GM19452 (cell line): ENCODE data around the gene IMMP1L.

ENCODE experiments used
- ATAC-seq: cut with Tn5 transposase; IDR thresholded peaks from one replicate; pipeline ENCODE4 v1.9.1; 2021; ENCODE audit not compliant: unreplicated experiment

Gene IMMP1L

DNA sequence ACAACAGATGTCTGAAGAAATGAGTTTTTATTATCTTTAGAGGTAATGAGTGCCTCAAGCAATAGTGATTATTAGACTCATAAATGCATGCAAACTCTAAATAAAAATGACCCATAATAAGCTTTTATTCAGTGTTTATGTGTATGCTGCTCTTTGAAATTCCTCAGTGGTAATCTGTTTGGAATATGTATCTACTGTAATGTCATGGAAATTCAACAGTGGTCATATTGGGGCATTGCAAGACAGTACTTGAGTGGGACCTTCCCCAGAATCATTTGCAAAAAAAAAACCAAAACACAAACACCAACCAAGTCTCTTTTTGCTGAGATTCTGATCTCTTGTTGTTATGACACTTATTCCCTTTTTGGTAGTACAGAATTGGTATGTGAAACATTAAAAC lies 104.8 kb downstream of the IMMP1L start:
- ATAC-seq, result no peak

DNA sequence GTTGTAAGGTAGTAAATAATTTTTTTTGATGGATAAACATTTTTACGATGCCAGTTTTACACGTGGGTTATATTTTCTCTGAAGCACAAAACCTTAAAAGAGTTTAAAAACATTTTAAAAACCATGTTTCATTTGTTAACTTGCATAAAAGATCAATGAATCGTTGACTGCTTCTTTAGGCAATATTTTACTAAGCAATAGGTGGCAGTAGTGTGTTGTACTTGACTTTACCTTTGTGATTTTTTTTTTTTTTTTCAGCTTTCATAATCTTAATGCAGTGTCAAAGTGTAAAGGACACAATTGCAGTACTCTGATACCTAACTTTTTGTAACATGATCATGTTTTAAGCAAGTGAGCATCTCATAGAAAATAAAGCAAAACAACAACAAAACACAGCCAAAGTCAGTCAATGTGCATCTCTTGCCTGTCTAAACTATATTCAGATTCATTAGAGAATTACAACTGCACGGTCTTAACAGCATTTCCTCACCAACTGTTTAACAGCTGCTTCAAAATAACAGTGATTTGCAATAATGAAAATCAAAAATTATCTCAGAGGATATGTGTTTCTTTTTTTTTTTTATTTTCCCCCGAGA lies 112.1 kb downstream of the IMMP1L start:
- ATAC-seq, result no peak

DNA sequence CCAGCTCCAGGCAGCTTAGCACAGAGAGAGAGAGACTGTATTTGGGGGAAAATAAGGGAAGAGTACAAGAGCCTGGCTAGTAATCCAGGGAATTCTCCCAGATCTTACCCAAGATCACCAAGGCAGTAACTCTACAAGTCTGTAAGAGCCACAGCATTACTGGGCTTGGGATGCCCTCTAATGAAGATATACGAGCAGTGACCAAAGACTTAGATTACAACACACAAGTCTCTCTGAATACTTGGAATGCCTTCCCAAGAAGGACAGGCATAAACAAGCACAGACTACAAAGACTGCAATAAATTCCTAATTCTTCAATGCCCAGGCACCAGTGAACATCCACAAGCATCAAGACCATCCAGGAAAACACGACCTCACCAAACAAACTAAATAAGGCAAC lies 122.0 kb downstream of the IMMP1L start:
- ATAC-seq, result no peak

DNA sequence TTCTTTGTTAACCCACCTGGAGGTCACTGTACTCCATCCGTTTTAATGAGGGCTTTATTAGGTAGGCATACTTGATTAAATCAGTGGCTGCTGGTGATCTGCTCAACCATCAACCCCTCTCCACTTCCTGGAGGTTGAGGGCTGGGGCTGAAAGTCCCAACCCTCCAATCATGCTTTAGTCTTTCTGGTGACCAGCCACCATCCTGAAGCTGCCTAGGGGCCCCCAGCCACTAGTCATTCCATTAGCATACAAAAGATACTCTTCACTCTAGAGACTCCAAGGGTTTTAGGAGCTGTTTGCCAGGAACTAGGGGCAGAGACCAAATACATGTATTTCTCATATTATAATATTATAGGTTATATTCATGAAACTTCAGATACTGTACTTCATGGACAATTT lies 126.3 kb downstream of the IMMP1L start:
- ATAC-seq, result no peak
